Endothelial cell of umbilical vein (primary cell): ENCODE measurements around the gene ZNF99. TPM values are rescaled to one million over a fixed set of nuclear protein-coding genes. Genes with fewer than 3 reads are reported as not detected.
"Not testable (repeated sequence)": the region's sequence is repeated elsewhere in the genome, so short reads cannot be mapped to it uniquely, and the experiment has no call there.

ENCODE experiments used
- BruUV-seq: library from RNA; stranded (reverse); fragments of 400-500 nt; replicated peaks from 2 replicates; lab custom pipeline; 2021; lab: Mats Ljungman, UMichigan
- CTCF ChIA-PET: fragments of 300-600, 350-600 bp; sonication (Branson Sonifier 250); formaldehyde crosslinking; loops from one replicate; lab custom pipeline; 2021; ENCODE audit warnings: antibody characterized with exemption, inconsistent platforms; lab: Charles Lee
- POLR2A ChIA-PET: fragments of 300-600, 350-600 bp; sonication (Branson Sonifier 250); formaldehyde crosslinking; loops from one replicate; lab custom pipeline; 2021; ENCODE audit warnings: antibody characterized with exemption, inconsistent platforms; lab: Charles Lee
- DNase-seq: peaks from one replicate; pipeline ENCODE4 v3.0.0-alpha.2; 2011; ENCODE audit warnings: low read depth, low spot score
- FAIRE-seq: peaks from 2 replicates; lab custom pipeline; 2011; peaks lifted over from hg19 to GRCh38; lab: Jason Lieb, UNC
- H2AFZ ChIP-seq: 2 replicates; pipeline ENCODE4 v1.6.0; 2012; ENCODE audit warnings: low read depth, low read length, control low read depth, inconsistent platforms
- H3K27ac ChIP-seq: 2 replicates; pipeline ENCODE4 v1.5.1; 2011; ENCODE audit warnings: low read depth, mild to moderate bottlenecking, control low read depth, low read length, moderate library complexity; ENCODE audit not compliant: insufficient read depth
- H3K27me3 ChIP-seq, 2 experiments: 2 replicates each; pipeline versions ENCODE4 v1.6.0 to v1.6.1; 2011; ENCODE audit warnings: low read length in 2 of 2, mixed read lengths in 1 of 2; ENCODE audit not compliant: control insufficient read depth in 2 of 2, insufficient read depth in 2 of 2
- H3K36me3 ChIP-seq, 2 experiments: 2 replicates in 1 of 2; 3 replicates in 1 of 2; pipeline ENCODE4 v1.5.1; 2011; ENCODE audit warnings: low read length in 2 of 2, mild to moderate bottlenecking in 1 of 2, moderate library complexity in 1 of 2; ENCODE audit not compliant: control insufficient read depth in 2 of 2, insufficient read depth in 2 of 2; ENCODE audit errors: extremely low read depth in 1 of 2
- H3K4me1 ChIP-seq: 3 replicates; pipeline ENCODE4 v1.5.1; 2011; ENCODE audit warnings: mild to moderate bottlenecking, low read length; ENCODE audit not compliant: control insufficient read depth, insufficient read depth; ENCODE audit errors: extremely low read depth
- H3K4me2 ChIP-seq: 2 replicates; pipeline ENCODE4 v1.6.1; 2011; ENCODE audit warnings: low read length, control low read depth, mixed read lengths; ENCODE audit not compliant: insufficient read depth
- H3K4me3 ChIP-seq, 3 experiments: fragments of 200-600 bp in 1 of 3; sonication (generic), shearing (Covaris generic) in 1 of 3; replicated peaks in 1 of 3; 2 replicates each; pipeline ENCODE4 v1.5.1; 2011 to 2016; ENCODE audit warnings: control low read depth in 3 of 3, low read length in 3 of 3, mild to moderate bottlenecking in 2 of 3, inconsistent platforms in 1 of 3, low read depth in 1 of 3, moderate library complexity in 1 of 3; ENCODE audit not compliant: insufficient read depth in 1 of 3
- H3K79me2 ChIP-seq: 2 replicates; pipeline ENCODE4 v1.6.0; 2012; ENCODE audit warnings: low read length, inconsistent platforms; ENCODE audit not compliant: control insufficient read depth, insufficient read depth
- H3K9ac ChIP-seq: replicated peaks from 2 replicates; pipeline ENCODE3; 2011; ENCODE audit warnings: low read length, control low read depth; ENCODE audit not compliant: insufficient read depth; ENCODE audit errors: extremely low read depth
- H3K9me1 ChIP-seq: replicated peaks from 3 replicates; pipeline ENCODE4 v1.6.0; 2011; ENCODE audit warnings: mild to moderate bottlenecking, low read length; ENCODE audit not compliant: control insufficient read depth, insufficient read depth; ENCODE audit errors: extremely low read depth
- H3K9me3 ChIP-seq: replicated peaks from 2 replicates; pipeline ENCODE4 v1.5.1; 2012; ENCODE audit warnings: low read length, inconsistent platforms; ENCODE audit not compliant: control insufficient read depth, insufficient read depth
- H4K20me1 ChIP-seq: replicated peaks from 2 replicates; pipeline ENCODE3; 2011; ENCODE audit warnings: mild to moderate bottlenecking, low read length; ENCODE audit not compliant: control insufficient read depth, insufficient read depth; ENCODE audit errors: extremely low read depth
- dilution Hi-C: fragments of 300-500 bp; cut with MboI; formaldehyde crosslinking; loops from one replicate; pipeline ENCODE4 v1.15.0; 2019; ENCODE audit warnings: low sequenced_read_pairs; ENCODE audit not compliant: extremely low pct_ligation_motif_present
- intact Hi-C: fragments of 100-400 bp; cut with micrococcal nuclease; formaldehyde crosslinking; loops from one replicate; pipeline ENCODE4 v1.10.0; 2022
- polyA plus RNA-seq, 4 experiments: library from polyadenylated mRNA; depleted of rRNA in 3 of 4; stranded (reverse) in 3 of 4; unstranded in 1 of 4; fragments of >200 nt; gene quantifications; 2 replicates each; pipeline versions ENCODE4 v1.2.1 to v1.2.3, GENCODE V29; 2011 to 2012; ENCODE audit warnings: missing spikeins in 1 of 4
- small RNA-seq: library from RNA; depleted of rRNA; stranded (forward); fragments of <200 nt; gene quantifications from one replicate; pipeline ENCODE3, GENCODE V24; 2012; ENCODE audit warnings: low replicate concordance, low read depth; ENCODE audit not compliant: insufficient read depth, insufficient read length
- total RNA-seq: library from RNA; stranded (reverse); gene quantifications from 2 replicates; pipeline ENCODE4 v1.2.3, GENCODE V29; 2021

Gene ZNF99
- total and polyA plus RNA-seq, 2 donors (not counting 3 experiments of a cell fraction or from before 2014, with no cell fraction given): not detected

- H3K4me1 ChIP-seq, H3K79me2 ChIP-seq, dilution Hi-C loops, H3K27ac ChIP-seq, CTCF ChIA-PET, H3K9me3 ChIP-seq, H3K4me3 ChIP-seq, H3K9ac ChIP-seq, H2AFZ ChIP-seq, H3K4me2 ChIP-seq, H3K9me1 ChIP-seq, POLR2A ChIA-PET, intact Hi-C loops, FAIRE-seq, BruUV-seq, H3K36me3 ChIP-seq, H3K27me3 ChIP-seq, H4K20me1 ChIP-seq, DNase-seq: not testable (repeated sequence)
These were observed 80.9 kb downstream of the ZNF99 start for GRCh38 chr19:22703096-22703495.

- H3K9ac ChIP-seq, intact Hi-C loops, H3K4me1 ChIP-seq, H3K79me2 ChIP-seq, CTCF ChIA-PET, H3K4me3 ChIP-seq, BruUV-seq, FAIRE-seq, H2AFZ ChIP-seq, H4K20me1 ChIP-seq, H3K4me2 ChIP-seq, DNase-seq, H3K9me3 ChIP-seq, H3K27me3 ChIP-seq, H3K9me1 ChIP-seq, H3K27ac ChIP-seq, dilution Hi-C loops, H3K36me3 ChIP-seq, POLR2A ChIA-PET: not testable (repeated sequence)
These were observed 81.3 kb downstream of the ZNF99 start for GRCh38 chr19:22702661-22703060.

Small RNAs within 50 kb of the gene (small RNA-seq; reads per million reads assigned to genes)
- gene AC008626.1: not detected
- gene AC008626.2: not detected

Other genes with a start within 250 kb of the ZNF99 start
- gene ZNF492, start 149.8 kb downstream of the ZNF99 start, total RNA-seq: not detected in 2 replicates
- gene ZNF492, start 149.8 kb downstream of the ZNF99 start, polyA plus RNA-seq: not detected in 2 replicates
- gene ZNF723, start 48.1 kb upstream of the ZNF99 start, total RNA-seq: not detected in 2 replicates
- gene ZNF723, start 48.1 kb upstream of the ZNF99 start, polyA plus RNA-seq: not detected in 2 replicates
- not detected in 2 replicates for gene ZNF728, start 219.0 kb upstream of the ZNF99 start, total RNA-seq
- gene ZNF728, start 219.0 kb upstream of the ZNF99 start, polyA plus RNA-seq: not detected in 2 replicates